ENCODE results near the gene DNAH2. TPM values are rescaled to one million over a fixed set of nuclear protein-coding genes. Genes with fewer than 3 reads are reported as not detected.

The DNAH2 gene
- total RNA-seq, 1 donor, result under 0.01 TPM

DNA sequence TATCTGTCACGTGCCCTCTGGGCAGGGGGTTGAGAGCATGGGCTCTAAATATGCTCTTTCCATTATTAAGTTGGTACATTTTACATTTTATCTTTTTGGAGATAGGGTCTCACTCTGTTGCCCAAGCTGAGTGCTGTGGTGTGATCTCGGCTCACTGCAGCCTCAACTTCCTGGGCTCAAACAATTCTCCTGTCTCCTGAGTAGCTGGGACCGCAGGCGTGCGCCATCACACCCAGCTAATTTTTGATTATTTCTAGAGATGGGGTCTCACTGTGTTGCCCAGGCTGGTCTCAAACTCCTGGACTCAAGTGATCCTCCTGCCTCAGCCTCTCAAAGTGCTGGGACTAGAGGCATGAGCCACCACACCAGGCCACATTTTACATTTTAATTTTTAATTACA lies 72.6 kb downstream of the DNAH2 start:
- H3K27ac ChIP-seq (ENCODE audit: low read depth, low read length), result no peak overlapping the region
- no peaks in the 10 kb centered on the region for H3K9me3 ChIP-seq (ENCODE audit: low read depth, low read length)
- H3K27me3 ChIP-seq (ENCODE audit: insufficient read depth, low read length), result peaks cover 4% of the 10 kb centered on the region
- no peak overlapping the region for H3K4me2 ChIP-seq (ENCODE audit: insufficient read depth, low read length)
- TF ChIP-seq CTCF (IDR thresholded peaks at IDR 0.05; ENCODE audit: extremely low read depth, low read depth, low read length), result no peak
- H3K4me3 ChIP-seq (ENCODE audit: insufficient read depth, low read length), result no peak overlapping the region
- H2AFZ ChIP-seq (ENCODE audit: low read length), result no peak overlapping the region
- H3K79me2 ChIP-seq (ENCODE audit: insufficient read depth, low read length), result no peaks in the 10 kb centered on the region
- no peaks in the 10 kb centered on the region for H3K4me1 ChIP-seq (ENCODE audit: insufficient read depth, low read length)
- no peaks in the 10 kb centered on the region for H3K36me3 ChIP-seq (ENCODE audit: insufficient read depth, low read length)
- H4K20me1 ChIP-seq (ENCODE audit: insufficient read depth, low read length), result no peaks in the 10 kb centered on the region
- no peak for DNase-seq (ENCODE audit: insufficient read length, low spot score, missing footprints)

DNA sequence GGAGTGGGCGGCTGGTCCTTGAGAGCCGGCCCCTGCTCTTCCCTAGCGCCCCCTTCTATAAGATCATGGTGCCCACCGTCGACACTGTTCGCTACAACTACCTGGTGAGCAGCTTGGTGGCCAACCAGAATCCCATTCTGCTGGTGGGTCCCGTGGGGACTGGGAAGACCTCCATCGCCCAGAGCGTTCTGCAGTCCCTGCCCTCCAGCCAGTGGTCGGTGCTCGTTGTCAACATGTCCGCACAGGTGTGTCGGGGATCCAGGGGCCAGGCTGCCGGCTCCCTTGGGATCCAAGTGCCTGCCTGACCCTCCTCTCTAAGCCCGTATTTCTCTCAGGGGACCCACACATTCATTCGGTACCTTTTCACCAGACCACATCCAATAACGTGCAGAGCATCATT lies 75.1 kb downstream of the DNAH2 start:
- Histone ChIP-seq H3K4me1 (ENCODE audit: insufficient read depth, low read length) (no peaks in the 10 kb centered on the region), H2AFZ (ENCODE audit: low read length) (no peak overlapping the region), H3K27ac (ENCODE audit: low read depth, low read length) (no peak overlapping the region), H3K4me3 (ENCODE audit: insufficient read depth, low read length) (no peak overlapping the region), H4K20me1 (ENCODE audit: insufficient read depth, low read length) (no peaks in the 10 kb centered on the region), H3K4me2 (ENCODE audit: insufficient read depth, low read length) (no peak overlapping the region), H3K36me3 (ENCODE audit: insufficient read depth, low read length) (no peaks in the 10 kb centered on the region), H3K9me3 (ENCODE audit: low read depth, low read length) (no peaks in the 10 kb centered on the region), H3K27me3 (ENCODE audit: insufficient read depth, low read length) (no peaks in the 10 kb centered on the region), H3K79me2 (ENCODE audit: insufficient read depth, low read length) (no peaks in the 10 kb centered on the region)
- TF ChIP-seq CTCF (IDR thresholded peaks at IDR 0.05; ENCODE audit: extremely low read depth, low read depth, low read length), result no peak
- no peak for DNase-seq (ENCODE audit: insufficient read length, low spot score, missing footprints)

DNA sequence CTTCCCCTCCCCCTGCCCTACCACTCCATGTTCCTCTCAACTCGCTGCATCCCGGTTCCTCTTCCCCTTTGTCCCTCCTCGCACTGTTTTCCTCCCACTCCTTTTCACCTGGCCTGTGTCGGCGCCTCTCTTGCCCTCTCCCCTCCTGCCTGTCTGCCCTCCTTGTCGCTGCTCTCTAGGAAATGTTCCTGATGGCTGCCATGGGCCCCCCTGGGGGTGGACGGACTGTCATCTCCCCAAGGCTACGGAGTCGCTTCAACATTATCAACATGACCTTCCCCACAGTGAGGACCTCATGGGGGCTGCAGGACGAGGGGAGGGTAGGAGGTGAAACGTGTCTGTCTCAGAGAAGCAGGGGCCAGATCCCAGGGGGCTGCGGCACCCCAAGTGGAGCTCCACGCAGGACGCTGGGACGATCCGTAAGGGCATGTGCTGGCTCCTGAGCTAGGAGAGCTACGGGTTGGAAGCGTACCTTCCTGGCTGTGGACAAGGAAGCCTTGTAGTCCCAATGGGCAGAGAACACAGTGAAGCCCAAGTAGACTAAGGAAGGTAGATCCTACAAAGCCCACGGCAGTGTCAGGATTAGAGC lies 76.6 kb downstream of the DNAH2 start:
- DNase-seq (ENCODE audit: insufficient read length, low spot score, missing footprints), result no peak
- no peak overlapping the region for H3K4me2 ChIP-seq (ENCODE audit: insufficient read depth, low read length)
- no peaks in the 10 kb centered on the region for H3K79me2 ChIP-seq (ENCODE audit: insufficient read depth, low read length)
- H3K27ac ChIP-seq (ENCODE audit: low read depth, low read length), result no peak overlapping the region
- no peak for TF ChIP-seq CTCF (IDR thresholded peaks at IDR 0.05; ENCODE audit: extremely low read depth, low read depth, low read length)
- no peaks in the 10 kb centered on the region for H3K27me3 ChIP-seq (ENCODE audit: insufficient read depth, low read length)
- no peak overlapping the region for H2AFZ ChIP-seq (ENCODE audit: low read length)
- H3K4me1 ChIP-seq (ENCODE audit: insufficient read depth, low read length), result no peaks in the 10 kb centered on the region
- H3K36me3 ChIP-seq (ENCODE audit: insufficient read depth, low read length), result no peaks in the 10 kb centered on the region
- H3K9me3 ChIP-seq (ENCODE audit: low read depth, low read length), result no peaks in the 10 kb centered on the region
- H4K20me1 ChIP-seq (ENCODE audit: insufficient read depth, low read length), result no peaks in the 10 kb centered on the region
- no peak overlapping the region for H3K4me3 ChIP-seq (ENCODE audit: insufficient read depth, low read length)

DNA sequence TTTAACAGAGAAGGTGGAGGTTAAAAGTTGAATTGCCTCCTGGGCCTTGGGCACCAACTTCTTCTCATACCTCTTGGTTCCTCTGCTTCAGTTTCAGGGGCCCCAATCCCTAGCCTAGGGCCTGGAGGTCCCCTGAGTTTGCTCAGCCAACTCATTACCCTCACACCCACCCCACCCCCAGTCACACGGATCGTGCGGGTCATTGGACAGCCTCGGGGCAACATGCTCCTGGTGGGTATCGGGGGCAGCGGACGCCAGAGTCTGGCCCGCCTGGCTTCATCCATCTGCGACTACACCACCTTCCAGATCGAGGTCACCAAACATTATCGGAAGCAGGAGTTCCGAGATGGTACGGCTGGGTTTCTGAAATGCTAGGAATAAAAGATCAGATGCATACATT lies 80.4 kb downstream of the DNAH2 start:
- H3K36me3 ChIP-seq (ENCODE audit: insufficient read depth, low read length), result no peaks in the 10 kb centered on the region
- no peak overlapping the region for H3K4me2 ChIP-seq (ENCODE audit: insufficient read depth, low read length)
- no peaks in the 10 kb centered on the region for H3K79me2 ChIP-seq (ENCODE audit: insufficient read depth, low read length)
- no peak for TF ChIP-seq CTCF (IDR thresholded peaks at IDR 0.05; ENCODE audit: extremely low read depth, low read depth, low read length)
- H3K9me3 ChIP-seq (ENCODE audit: low read depth, low read length), result no peaks in the 10 kb centered on the region
- no peaks in the 10 kb centered on the region for H3K4me1 ChIP-seq (ENCODE audit: insufficient read depth, low read length)
- H3K27ac ChIP-seq (ENCODE audit: low read depth, low read length), result no peak overlapping the region
- H2AFZ ChIP-seq (ENCODE audit: low read length), result no peak overlapping the region
- H4K20me1 ChIP-seq (ENCODE audit: insufficient read depth, low read length), result no peaks in the 10 kb centered on the region
- H3K4me3 ChIP-seq (ENCODE audit: insufficient read depth, low read length), result no peak overlapping the region
- H3K27me3 ChIP-seq (ENCODE audit: insufficient read depth, low read length), result no peaks in the 10 kb centered on the region
- no peak for DNase-seq (ENCODE audit: insufficient read length, low spot score, missing footprints)

Data from osteoblast (primary cell).